Ovary (tissue), 3 donors: Measurements from ENCODE around the gene ZNF837.

Source experiments
- POLR2A ChIP-seq: fragments of 450-650 bp; IDR thresholded peaks from one replicate; pipeline ENCODE4 v1.6.1; 2017; ENCODE audit warnings: antibody characterized with exemption, mild to moderate bottlenecking, moderate library complexity
- TF ChIP-seq, protein P1 (sequence below), 3 donors: fragments of 450-650 bp in 2 of 3; fragments of 200-600 bp in 1 of 3; IDR thresholded peaks; one replicate each; pipeline versions ENCODE4 v1.5.1 to v1.8.0; 2016 to 2022; ENCODE audit warnings: antibody characterized with exemption in 3 of 3, mild to moderate bottlenecking in 1 of 3
- donor health status: DM: no; HTN: no; CAD: no.

GRCh38 chr19:58345558-58345957 is 35.3 kb downstream of the ZNF837 start:
- TF ChIP-seq, protein P1, sequence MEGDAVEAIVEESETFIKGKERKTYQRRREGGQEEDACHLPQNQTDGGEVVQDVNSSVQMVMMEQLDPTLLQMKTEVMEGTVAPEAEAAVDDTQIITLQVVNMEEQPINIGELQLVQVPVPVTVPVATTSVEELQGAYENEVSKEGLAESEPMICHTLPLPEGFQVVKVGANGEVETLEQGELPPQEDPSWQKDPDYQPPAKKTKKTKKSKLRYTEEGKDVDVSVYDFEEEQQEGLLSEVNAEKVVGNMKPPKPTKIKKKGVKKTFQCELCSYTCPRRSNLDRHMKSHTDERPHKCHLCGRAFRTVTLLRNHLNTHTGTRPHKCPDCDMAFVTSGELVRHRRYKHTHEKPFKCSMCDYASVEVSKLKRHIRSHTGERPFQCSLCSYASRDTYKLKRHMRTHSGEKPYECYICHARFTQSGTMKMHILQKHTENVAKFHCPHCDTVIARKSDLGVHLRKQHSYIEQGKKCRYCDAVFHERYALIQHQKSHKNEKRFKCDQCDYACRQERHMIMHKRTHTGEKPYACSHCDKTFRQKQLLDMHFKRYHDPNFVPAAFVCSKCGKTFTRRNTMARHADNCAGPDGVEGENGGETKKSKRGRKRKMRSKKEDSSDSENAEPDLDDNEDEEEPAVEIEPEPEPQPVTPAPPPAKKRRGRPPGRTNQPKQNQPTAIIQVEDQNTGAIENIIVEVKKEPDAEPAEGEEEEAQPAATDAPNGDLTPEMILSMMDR (IDR thresholded peaks at IDR 0.05): no peak
- TF ChIP-seq POLR2A: no peak
